SW 1271 (cell line): ENCODE measurements around the gene CD86.
"Not testable (repeated sequence)": the region's sequence is repeated elsewhere in the genome, so short reads cannot be mapped to it uniquely, and the experiment has no call there.

Experiments
- DNase-seq, 2 experiments: peaks; one replicate each; lab custom pipeline; 2025; lab: John Stamatoyannopoulos, UW

CD86 gene

DNA sequence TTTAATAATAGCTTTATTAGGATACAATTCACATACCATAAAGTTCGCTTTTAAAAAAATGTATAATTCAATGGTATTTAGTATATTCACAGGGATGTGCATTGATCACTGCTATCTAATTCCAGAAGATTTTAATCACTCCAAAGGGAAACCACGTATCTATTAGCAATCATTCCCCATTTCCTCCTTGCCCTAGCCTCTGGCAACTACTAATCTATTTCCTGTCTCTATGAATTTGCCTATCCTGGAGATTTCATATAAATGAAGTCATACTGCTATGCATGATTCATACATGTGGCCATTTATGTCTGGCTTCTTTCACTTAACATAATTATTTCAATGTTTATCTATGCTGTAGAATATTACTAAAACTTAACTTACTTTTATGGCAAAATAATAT is 96.3 kb downstream of the CD86 start:
- no peak for DNase-seq

DNA sequence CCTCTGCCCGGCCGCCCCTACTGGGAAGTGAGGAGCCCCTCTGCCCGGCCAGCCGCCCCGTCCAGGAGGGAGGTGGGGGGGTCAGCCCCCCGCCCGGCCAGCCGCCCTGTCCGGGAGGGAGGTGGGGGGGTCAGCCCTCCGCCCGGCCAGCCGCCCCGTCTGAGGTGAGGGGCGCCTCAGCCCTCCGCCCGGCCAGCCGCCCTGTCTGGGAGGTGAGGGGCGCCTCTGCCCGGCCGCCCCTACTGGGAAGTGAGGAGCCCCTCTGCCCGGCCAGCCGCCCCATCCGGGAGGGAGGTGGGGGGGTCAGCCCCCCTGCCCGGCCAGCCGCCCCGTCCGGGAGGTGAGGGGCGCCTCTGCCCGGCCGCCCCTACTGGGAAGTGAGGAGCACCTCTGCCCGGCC is 109.8 kb downstream of the CD86 start:
- not testable (repeated sequence) for DNase-seq

DNA sequence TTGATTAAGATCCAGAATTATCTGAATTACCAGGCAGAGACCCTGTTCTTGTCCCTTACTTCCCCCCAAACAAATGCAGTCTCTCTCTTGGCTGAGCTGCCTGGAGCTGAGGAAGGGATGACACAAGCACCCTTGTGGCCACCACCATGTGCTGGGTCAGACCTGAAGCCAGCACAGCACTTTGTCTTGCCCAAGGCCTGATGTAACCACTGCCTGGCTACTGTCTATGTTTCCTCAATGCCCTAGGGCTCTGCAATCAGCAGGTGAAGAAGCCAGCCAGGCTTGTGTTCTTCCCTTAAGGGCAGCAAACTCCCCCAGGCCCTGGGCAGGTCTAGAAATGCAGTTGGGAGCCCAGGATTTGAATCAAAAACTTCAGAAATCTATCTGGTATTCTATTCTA is 112.5 kb downstream of the CD86 start:
- DNase-seq = no peak

DNA sequence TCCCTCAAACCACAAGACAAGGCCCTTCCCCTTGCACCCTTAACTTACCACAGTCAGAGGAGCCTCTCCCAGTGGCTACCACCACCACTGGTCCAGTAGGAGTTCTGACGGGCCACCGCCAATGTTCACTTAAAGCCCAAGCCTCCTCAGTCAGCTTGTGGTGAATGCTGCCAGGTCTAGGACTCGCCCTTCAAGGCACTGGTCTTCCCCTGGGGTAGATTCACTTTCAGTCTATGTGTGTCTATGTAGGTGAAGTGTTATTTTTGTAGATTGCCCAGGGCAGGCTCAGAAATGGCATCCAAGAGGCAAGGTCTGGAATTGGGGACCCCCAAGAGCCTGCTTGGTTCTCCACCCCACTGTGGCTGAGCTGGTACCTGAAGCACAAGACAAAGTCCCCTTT is 112.9 kb downstream of the CD86 start:
- no peak for DNase-seq

DNA sequence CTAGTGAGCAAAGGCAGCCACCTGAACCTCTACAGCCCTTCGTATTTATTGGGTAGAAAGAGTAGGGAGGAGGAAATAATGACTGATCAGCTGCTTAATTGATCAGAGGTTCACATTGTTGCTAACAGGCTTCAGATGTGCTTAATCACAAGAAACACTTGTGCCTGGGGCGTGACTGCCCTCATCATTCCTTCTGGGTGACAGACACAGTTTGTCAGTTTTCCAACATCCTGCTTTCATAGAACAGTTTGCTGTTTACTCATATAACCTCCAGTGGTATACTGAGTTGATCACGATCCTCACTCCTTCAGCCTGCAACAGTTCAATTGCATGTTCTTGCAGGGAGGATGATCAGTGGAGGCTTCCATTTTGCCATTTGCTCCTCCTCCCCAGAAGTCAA is 114.7 kb downstream of the CD86 start:
- no peak for DNase-seq
